Mammary epithelial cell (primary cell): ENCODE measurements around the gene STK35.

Experiments
- EZH2 ChIP-seq: IDR thresholded peaks from 2 replicates; pipeline ENCODE4 v1.6.1; 2012; ENCODE audit warnings: low read length, inconsistent platforms, borderline replicate concordance
- TF ChIP-seq, protein P1 (sequence below), 2 donors: IDR thresholded peaks in 1 of 2; conservative IDR thresholded peaks in 1 of 2; 2 replicates each; pipeline ENCODE4 v1.5.1; 2011 to 2012; ENCODE audit warnings: inconsistent platforms in 2 of 2, low read length in 2 of 2, mild to moderate bottlenecking in 2 of 2, control low read depth in 1 of 2, low read depth in 1 of 2; ENCODE audit not compliant: insufficient read depth in 1 of 2; ENCODE audit errors: extremely low read depth in 1 of 2

DNA sequence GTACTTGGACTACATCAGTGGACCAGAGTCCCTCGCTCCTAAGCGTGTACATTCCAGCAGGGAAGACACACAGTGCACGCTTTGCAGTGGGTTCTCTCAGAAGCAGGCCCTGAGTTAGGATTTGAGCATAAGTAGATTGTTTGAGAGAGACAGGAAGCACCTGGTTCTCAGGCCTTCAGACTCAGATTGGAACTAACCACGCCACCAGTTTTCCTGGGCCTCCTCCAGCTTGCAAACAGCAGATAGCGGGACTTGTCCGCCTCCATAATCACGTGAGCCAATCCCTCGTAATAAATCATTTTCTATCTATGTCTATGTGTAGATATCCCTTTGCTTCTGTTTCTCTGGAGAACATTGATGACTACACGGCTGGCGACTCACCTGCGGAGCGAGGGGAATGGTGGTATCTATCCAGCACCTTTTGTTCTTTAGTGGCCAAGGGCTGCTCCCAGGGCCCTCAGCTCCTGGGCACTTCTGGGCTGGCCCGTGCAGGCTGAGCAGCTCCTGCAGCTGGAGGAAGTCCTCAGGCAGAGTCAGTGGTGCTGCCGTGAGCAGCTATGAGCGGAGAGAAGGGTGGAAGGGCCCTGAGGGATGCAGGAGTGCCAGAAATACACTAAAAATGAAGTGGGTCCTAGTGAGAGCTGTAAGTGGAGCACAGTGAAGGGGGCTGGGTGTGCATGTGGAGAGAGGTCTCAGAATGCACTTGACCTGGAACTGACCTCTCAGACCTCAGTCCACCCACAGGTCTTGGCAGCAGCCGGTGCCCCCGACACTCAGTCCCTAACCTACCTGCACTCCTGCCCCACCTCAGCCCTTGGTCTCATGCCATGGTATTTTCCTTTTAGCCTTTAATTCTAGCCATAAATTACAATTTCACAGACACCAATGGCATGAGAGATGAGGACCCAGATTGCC, 76.9 kb downstream of the STK35 start:
- TF ChIP-seq, protein P1, sequence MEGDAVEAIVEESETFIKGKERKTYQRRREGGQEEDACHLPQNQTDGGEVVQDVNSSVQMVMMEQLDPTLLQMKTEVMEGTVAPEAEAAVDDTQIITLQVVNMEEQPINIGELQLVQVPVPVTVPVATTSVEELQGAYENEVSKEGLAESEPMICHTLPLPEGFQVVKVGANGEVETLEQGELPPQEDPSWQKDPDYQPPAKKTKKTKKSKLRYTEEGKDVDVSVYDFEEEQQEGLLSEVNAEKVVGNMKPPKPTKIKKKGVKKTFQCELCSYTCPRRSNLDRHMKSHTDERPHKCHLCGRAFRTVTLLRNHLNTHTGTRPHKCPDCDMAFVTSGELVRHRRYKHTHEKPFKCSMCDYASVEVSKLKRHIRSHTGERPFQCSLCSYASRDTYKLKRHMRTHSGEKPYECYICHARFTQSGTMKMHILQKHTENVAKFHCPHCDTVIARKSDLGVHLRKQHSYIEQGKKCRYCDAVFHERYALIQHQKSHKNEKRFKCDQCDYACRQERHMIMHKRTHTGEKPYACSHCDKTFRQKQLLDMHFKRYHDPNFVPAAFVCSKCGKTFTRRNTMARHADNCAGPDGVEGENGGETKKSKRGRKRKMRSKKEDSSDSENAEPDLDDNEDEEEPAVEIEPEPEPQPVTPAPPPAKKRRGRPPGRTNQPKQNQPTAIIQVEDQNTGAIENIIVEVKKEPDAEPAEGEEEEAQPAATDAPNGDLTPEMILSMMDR (conservative IDR thresholded peaks at IDR 0.05 in 1 of 2, IDR thresholded peaks at IDR 0.05 in 1 of 2; ENCODE audit: extremely low read depth in 1 of 2, insufficient read depth in 1 of 2, low read depth in 1 of 2, low read length in 2 of 2): no peak
- TF ChIP-seq EZH2: no peak
